MM.1S (cell line): ENCODE measurements around the gene MC2R.

Experiments used
- DNase-seq: peaks from one replicate; pipeline ENCODE4 v3.0.0-alpha.2; 2015
- H2AFZ ChIP-seq: fragments of 300-600 bp; sonication (generic); 2 replicates; pipeline ENCODE4 v1.6.0; 2016; ENCODE audit warnings: antibody characterized with exemption, low read length
- H3F3A ChIP-seq: fragments of 300-600 bp; sonication (generic); 2 replicates; pipeline ENCODE4 v1.6.1; 2016; ENCODE audit warnings: mild to moderate bottlenecking, antibody characterized with exemption, low read length, moderate library complexity, mixed read lengths; ENCODE audit not compliant: insufficient read depth
- H3K27ac ChIP-seq: fragments of 300-600 bp; sonication (generic); 2 replicates; pipeline ENCODE4 v1.5.1; 2016; ENCODE audit warnings: mild to moderate bottlenecking, low read length
- H3K27me3 ChIP-seq: fragments of 300-600 bp; sonication (generic); replicated peaks from 2 replicates; pipeline ENCODE4 v1.6.0; 2016; ENCODE audit warnings: low read length; ENCODE audit not compliant: insufficient read depth
- H3K36me3 ChIP-seq: fragments of 300-600 bp; sonication (generic); replicated peaks from 2 replicates; pipeline ENCODE4 v1.6.1; 2016; ENCODE audit warnings: mild to moderate bottlenecking, low read length, mixed read lengths; ENCODE audit not compliant: insufficient read depth
- H3K4me1 ChIP-seq: fragments of 300-600 bp; sonication (generic); 2 replicates; pipeline ENCODE4 v1.6.1; 2016; ENCODE audit warnings: low read length, mixed read lengths
- H3K4me2 ChIP-seq: fragments of 300-600 bp; sonication (generic); 2 replicates; pipeline ENCODE4 v1.6.0; 2016; ENCODE audit warnings: low read depth, low read length
- H3K4me3 ChIP-seq: fragments of 300-600 bp; sonication (generic); 2 replicates; pipeline ENCODE4 v1.5.1; 2016; ENCODE audit warnings: low read length, mixed read lengths
- H3K79me2 ChIP-seq: fragments of 300-600 bp; sonication (generic); 2 replicates; pipeline ENCODE4 v1.6.1; 2016; ENCODE audit warnings: mixed run types, low read length, mixed read lengths
- H3K9ac ChIP-seq: fragments of 300-600 bp; sonication (generic); 2 replicates; pipeline ENCODE4 v1.6.1; 2016; ENCODE audit warnings: low read length, mixed read lengths
- H3K9me2 ChIP-seq: fragments of 300-600 bp; sonication (generic); replicated peaks from 2 replicates; pipeline ENCODE4 v1.6.1; 2016; ENCODE audit warnings: mild to moderate bottlenecking, low read length, mixed read lengths; ENCODE audit not compliant: insufficient read depth
- H3K9me3 ChIP-seq: fragments of 300-600 bp; sonication (generic); replicated peaks from 2 replicates; pipeline ENCODE4 v1.6.1; 2016; ENCODE audit warnings: mild to moderate bottlenecking, low read length, mixed read lengths; ENCODE audit not compliant: insufficient read depth
- H4K20me1 ChIP-seq: fragments of 300-600 bp; sonication (generic); 2 replicates; pipeline ENCODE4 v1.6.1; 2016; ENCODE audit warnings: mild to moderate bottlenecking, low read length, moderate library complexity, mixed read lengths; ENCODE audit not compliant: insufficient read depth
- EZH2 ChIP-seq: fragments of 300-600 bp; sonication (generic); optimal IDR thresholded peaks from 2 replicates; pipeline ENCODE3; 2017; ENCODE audit warnings: low read depth, mild to moderate bottlenecking, antibody characterized with exemption, low read length, mixed read lengths
- EZH2phosphoT487 ChIP-seq: fragments of 300-600 bp; sonication (generic); IDR thresholded peaks from 2 replicates; pipeline ENCODE4 v1.6.1; 2018; ENCODE audit warnings: antibody characterized with exemption, low read length
- TF ChIP-seq, protein P1 (sequence below): fragments of 300-600 bp; sonication (generic); IDR thresholded peaks from 2 replicates; pipeline ENCODE4 v1.5.1; 2016; ENCODE audit warnings: antibody characterized with exemption, low read length, mixed read lengths

The MC2R gene

DNA sequence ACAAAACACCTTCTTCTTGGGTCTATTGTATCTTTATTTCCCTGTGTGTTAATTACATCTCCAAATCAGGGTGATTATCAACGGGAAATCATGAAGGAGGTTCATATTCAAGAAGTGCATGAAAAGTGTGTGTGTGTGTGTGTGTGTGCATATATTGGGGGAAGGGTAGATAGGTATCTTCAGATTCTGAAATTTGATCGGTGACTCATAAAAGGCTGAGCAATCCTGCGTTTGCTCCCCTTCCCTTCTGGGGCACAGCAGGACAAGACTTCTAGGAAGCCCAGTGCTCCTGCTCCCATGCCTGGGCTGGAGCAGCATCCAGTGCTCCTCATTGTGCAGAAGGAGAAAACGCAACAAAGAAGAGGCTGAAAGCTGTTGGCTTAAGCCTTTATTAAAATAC is 65.5 kb downstream of the MC2R start:
- Histone ChIP-seq H3K27me3 (no peaks in the 10 kb centered on the region), H3K4me2 (no peak overlapping the region), H3K36me3 (no peaks in the 10 kb centered on the region), H3K9me2 (no peaks in the 10 kb centered on the region), H2AFZ (no peak overlapping the region), H4K20me1 (no peaks in the 10 kb centered on the region), H3K9me3 (no peaks in the 10 kb centered on the region), H3K27ac (no peak overlapping the region), H3K9ac (no peak overlapping the region), H3F3A (no peaks in the 10 kb centered on the region), H3K79me2 (no peaks in the 10 kb centered on the region), H3K4me1 (no peaks in the 10 kb centered on the region), H3K4me3 (no peak overlapping the region)
- no peak for TF ChIP-seq EZH2
- TF ChIP-seq EZH2phosphoT487: no peak
- TF ChIP-seq, protein P1, sequence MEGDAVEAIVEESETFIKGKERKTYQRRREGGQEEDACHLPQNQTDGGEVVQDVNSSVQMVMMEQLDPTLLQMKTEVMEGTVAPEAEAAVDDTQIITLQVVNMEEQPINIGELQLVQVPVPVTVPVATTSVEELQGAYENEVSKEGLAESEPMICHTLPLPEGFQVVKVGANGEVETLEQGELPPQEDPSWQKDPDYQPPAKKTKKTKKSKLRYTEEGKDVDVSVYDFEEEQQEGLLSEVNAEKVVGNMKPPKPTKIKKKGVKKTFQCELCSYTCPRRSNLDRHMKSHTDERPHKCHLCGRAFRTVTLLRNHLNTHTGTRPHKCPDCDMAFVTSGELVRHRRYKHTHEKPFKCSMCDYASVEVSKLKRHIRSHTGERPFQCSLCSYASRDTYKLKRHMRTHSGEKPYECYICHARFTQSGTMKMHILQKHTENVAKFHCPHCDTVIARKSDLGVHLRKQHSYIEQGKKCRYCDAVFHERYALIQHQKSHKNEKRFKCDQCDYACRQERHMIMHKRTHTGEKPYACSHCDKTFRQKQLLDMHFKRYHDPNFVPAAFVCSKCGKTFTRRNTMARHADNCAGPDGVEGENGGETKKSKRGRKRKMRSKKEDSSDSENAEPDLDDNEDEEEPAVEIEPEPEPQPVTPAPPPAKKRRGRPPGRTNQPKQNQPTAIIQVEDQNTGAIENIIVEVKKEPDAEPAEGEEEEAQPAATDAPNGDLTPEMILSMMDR: no peak
- DNase-seq: no peak

DNA sequence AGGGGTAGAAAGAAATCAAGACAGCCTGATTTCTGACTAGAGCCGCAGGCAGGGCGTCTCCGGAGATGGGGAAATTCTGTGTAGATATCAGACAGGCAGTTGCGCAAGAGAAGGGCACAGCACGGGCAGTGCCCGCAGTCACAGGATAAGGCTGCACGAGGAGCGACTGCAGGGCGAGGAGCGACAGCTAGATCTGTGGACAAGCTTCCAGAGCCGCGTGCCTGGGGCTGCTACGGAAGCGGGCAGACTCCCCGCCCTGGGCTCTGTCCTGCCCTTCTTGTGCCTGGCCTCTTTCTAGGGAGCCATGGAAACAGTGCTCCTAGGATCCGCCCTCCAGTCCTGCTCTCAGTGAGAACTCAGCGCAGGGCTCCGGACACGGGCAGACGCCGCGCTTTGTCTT is 78.8 kb downstream of the MC2R start:
- H2AFZ ChIP-seq: no peak overlapping the region
- no peak overlapping the region for H3K4me3 ChIP-seq
- H4K20me1 ChIP-seq: no peaks in the 10 kb centered on the region
- no peaks in the 10 kb centered on the region for H3F3A ChIP-seq
- no peaks in the 10 kb centered on the region for H3K79me2 ChIP-seq
- no peak for DNase-seq
- no peaks in the 10 kb centered on the region for H3K4me1 ChIP-seq
- no peak overlapping the region for H3K4me2 ChIP-seq
- H3K9me2 ChIP-seq: no peaks in the 10 kb centered on the region
- H3K36me3 ChIP-seq: no peaks in the 10 kb centered on the region
- no peak overlapping the region for H3K9ac ChIP-seq
- H3K27me3 ChIP-seq: no peaks in the 10 kb centered on the region
- H3K27ac ChIP-seq: no peak overlapping the region
- TF ChIP-seq EZH2 (no peak), EZH2phosphoT487 (no peak)
- TF ChIP-seq, protein P1: no peak
- no peaks in the 10 kb centered on the region for H3K9me3 ChIP-seq

DNA sequence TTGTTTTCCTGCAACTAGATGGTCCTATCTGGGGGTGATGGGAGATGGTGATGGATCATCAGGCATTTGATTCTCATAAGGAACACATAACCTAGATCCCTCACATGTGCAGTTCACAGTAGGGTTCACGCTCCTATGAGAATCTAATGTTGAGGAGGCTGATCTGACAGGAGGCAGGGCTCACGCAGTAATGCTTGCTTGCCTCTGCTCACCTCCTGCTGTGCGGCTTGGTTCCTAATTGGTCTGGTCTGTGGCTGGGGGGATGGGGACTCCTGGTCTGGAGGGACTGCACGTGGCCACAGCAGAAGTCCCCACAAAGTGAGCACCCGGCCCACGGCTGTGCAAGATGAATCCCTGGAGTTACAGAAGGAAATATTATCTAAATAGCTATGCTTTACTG is 80.1 kb downstream of the MC2R start:
- no peak overlapping the region for H2AFZ ChIP-seq
- no peaks in the 10 kb centered on the region for H3F3A ChIP-seq
- H4K20me1 ChIP-seq: no peaks in the 10 kb centered on the region
- H3K9ac ChIP-seq: no peak overlapping the region
- H3K4me1 ChIP-seq: no peaks in the 10 kb centered on the region
- H3K9me3 ChIP-seq: no peaks in the 10 kb centered on the region
- DNase-seq: no peak
- no peak overlapping the region for H3K4me2 ChIP-seq
- H3K27me3 ChIP-seq: no peaks in the 10 kb centered on the region
- H3K27ac ChIP-seq: no peak overlapping the region
- no peak overlapping the region for H3K4me3 ChIP-seq
- no peak for TF ChIP-seq EZH2
- TF ChIP-seq, protein P1: no peak
- no peak for TF ChIP-seq EZH2phosphoT487
- H3K9me2 ChIP-seq: no peaks in the 10 kb centered on the region
- H3K79me2 ChIP-seq: no peaks in the 10 kb centered on the region
- H3K36me3 ChIP-seq: no peaks in the 10 kb centered on the region
